Endothelial cell of hepatic sinusoid (primary cell): ENCODE measurements around the gene KCNMB2.

ENCODE experiments used
- in situ Hi-C: cut with HindIII; loops from 2 replicates; pipeline ENCODE4 v1.10.0; 2017; ENCODE audit warnings: low sequenced_read_pairs

The KCNMB2 gene

DNA sequence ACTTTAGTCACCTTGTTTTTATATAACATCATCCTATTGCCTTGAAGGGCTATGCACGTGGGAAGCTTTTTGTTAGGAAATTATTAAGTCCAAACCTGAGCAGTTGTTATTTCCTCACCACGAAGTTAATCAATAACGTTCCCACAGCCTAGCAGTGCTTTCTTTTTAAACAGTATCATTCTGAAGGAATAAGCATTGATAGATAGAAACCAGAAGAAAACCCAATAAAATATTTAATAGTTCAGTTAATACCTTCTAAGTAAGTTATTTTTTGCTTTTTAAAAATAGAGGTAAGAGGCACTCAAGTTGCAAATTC, 149.3 kb downstream of the KCNMB2 start:
- in situ Hi-C loops: no loop called here

DNA sequence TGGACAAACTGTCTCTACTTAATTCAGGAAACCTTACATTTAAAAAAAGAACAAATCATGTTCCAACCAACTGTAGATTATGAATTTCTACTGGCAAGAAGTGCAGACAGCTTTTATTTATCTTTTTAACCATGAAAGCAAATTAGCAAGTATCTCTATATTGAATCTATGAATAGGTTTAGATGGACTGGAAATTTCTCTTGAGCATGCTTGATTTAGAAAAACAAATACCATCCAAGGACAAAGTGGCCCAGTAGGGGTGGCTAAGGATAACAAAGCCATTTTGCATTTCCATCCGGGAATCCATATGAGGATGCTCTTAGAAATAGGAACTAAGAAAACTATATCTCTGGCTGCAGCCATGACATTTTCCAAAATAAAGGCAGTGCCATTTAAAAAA, 150.6 kb downstream of the KCNMB2 start:
- in situ Hi-C loops: no loop called here

DNA sequence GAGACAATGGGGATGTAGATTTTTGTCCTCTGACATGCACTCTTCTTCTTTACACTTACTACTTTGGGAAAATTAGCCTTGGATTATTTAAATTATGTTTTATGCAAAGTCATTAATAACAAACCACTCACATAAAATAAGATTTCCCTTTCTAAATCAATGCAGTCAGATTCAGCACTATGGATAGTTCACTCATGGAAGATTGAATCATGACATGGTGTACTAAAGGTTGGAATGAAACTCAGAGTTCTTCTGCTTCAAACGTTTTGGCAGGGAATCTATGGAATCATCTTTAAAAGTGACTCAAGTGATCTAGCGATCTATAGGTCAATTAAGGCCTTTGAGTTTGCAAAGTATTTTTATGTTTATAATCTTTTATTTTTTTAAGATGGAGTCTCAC, 154.3 kb downstream of the KCNMB2 start:
- in situ Hi-C loops: no loop called here

DNA sequence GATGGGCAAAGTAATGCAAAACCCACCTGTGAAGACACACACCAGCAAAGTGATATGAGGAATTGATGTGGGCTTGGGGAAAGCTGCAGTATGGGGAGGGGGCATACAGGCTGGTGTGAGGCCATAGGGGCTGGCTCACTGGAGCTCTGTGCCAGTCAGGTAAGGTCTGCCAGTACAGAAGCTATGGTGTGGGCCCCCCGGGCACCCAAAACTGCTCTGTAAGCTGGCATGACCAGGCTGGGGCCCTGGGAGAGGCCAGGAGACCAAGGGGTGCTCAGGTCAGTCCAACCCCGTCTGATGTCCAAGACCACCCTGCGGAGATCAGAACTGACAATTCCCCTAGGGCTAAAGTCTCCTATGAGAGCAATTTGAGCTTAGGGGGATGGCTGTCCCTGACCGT, 163.1 kb downstream of the KCNMB2 start:
- in situ Hi-C loops: no loop called here

DNA sequence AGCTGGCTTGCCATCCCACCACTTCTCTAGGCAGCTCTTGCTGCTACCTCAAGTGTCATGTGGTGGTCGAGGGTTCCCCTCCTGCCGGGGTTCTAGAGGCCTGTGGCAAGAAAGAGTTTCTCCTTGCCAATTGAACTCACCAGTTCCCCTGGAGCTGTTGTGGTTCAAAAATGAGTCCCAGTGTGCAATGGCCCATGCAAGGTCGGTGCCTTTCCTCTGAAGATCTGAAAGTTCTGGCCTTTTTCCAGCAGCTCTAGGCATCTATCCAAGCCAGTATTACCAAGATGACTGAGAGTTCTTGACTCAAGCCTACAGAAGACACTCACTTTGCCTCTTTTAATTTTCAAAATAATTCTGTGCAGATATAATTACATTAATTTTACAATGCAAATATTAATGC, 163.6 kb downstream of the KCNMB2 start:
- in situ Hi-C loops: no loop called here

DNA sequence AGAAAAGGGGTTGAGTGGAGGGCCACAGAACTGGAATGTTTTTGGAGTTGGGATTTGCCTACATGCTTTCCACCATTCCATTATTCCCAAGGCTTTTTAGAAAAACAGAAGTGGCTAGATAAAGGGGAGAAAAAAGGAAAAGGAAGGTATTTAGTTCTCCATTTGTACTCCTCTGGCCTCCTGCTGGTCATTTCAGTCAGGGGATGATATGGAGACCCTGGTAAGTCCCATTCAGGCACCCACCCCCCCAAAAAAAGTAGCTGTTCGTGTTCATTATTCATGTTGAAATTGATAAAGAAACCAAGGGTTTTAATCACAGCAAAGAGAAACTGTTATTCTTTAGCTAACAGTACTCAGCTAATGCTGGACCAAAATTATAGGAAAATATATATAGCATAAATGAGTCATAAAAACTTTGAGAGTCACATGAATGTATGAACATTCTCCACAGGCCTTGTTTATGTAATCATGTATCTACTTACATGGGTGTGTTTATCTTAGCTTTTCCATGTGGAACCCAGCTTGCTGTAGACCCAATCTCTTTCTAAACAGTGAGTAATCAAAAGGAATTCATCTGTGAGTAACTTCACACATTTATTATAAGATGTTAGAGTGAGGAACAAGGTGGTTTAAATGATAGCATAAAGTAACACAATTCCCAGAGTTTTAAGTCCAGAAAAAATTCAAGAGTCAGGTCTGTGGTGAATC, 167.2 kb downstream of the KCNMB2 start:
- in situ Hi-C loops: no loop called here

DNA sequence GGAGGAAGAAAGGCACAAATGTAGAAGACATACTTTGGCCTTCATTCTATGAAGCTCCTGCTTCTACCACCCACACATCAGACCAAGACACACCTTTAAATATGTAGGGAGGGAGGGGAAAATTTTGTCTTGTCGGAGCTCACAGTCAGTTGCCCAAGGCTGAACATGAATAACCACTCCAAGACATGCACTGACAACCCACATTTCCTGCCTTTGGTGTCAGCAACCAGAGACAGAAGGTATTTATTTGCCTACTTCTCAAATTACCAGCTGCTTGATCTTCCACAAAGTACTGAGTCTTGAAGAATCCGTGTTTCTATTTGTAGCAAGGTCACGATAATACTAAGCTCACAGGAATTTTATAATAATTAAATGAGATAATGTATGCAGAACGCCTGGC, 169.7 kb downstream of the KCNMB2 start:
- in situ Hi-C loops: no loop called here

DNA sequence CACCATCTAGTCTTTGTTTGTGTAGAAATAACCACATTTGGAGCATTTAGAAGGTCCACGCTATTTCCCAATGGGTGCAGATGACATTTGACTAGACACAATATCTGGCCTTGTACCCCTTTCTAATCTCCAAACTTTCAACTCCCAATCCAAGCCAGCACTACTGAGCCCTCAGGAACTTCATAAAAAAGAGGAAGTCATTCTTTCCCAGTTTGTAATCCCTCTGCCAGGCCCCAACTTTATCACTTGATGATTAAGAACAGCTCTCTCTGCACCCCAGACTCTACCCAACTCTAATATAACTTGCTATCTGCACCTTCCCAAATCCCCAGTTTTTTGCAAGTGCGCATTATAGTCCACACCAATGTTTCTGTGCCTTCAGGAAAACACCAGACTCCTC, 170.2 kb downstream of the KCNMB2 start:
- in situ Hi-C loops: no loop called here

DNA sequence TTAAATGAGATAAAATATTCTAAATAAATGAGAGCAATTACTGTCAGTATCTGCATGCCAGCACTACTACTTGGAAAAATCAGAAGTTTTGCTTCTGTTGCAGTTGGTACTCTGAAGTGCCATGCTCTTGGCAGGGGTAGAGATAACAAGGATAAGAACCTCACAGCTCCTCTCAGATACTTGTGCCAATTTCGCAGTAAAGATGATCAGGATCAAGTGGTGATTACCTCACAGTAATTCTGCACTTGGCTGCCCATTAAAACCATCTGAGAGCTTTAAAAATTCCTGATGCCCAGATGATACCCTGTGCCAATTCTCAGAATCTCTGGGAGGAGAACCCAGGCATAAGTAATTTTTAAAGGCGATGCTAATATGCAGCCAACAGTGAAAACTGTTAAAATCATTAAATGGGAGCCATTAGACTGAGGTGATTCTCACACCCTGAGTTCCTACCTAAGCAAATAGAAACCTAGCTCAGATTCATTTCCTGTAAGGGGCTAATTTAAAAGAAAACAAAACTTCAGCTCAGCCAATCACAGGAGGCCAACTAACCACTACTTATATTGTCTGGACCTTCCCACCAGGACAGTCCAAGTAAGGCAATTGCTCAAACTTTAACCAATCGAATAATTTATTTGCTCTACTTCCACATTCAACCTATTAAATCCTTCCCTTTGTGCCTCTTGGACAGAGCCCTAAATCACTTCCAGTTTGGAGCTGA, 171.2 kb downstream of the KCNMB2 start:
- in situ Hi-C loops: no loop called here

DNA sequence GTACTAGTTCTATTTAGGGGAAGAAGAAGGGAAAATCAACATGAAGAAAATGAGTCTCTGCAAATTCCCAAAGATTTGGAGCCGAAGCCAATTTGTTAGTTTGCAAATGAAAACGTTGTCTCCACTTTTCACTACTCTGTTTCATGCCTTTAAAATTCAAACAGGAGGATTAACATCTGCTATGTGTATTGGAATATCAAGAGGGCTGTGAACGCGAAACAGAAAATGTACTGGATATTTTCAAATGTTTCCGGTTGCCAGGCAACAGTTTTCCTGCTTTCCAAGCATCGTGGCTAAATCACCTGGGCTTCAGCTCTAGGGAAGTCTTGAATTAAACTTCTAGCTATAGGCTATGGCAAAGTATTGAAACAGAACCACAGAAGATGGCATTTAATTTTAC, 172.8 kb downstream of the KCNMB2 start:
- in situ Hi-C loops: no loop called here

DNA sequence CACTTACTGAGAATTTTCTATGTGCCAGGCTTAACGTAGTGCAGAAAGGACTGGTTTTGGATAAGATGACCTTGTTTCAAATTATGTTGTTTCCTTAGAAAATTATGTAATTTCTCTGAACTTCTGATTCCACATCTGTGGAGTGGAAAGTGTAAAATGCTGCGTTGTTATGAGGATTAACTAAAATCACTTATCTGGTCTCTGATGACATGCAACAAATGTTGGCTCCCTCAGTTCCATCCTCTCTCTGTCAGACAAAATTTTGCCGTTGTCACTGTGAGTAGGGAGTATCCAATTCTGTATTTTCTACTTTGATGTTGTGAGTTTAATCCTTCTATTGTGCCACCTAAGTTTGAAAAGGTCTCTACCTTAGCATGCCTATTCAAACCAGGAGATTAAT, 175.5 kb downstream of the KCNMB2 start:
- in situ Hi-C loops: no loop called here

DNA sequence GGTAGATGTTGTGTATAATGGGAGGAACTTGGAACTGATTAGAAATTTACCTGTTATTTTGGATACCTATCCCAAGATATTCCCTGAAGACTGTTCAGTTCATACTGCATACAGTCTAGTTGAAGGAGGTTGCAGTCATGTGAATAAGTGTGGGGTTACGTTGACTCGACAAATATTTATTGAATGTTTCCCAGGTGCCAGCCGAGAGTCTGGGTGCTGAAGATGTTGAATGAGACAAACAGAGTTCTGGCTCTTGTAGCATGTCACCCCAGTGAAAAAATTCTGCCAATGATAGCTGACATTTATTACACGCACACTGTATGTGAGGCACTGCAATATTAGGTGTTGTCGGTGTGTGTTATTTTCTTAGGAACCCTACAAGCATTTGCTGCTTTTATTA, 176.0 kb downstream of the KCNMB2 start:
- in situ Hi-C loops: no loop called here

DNA sequence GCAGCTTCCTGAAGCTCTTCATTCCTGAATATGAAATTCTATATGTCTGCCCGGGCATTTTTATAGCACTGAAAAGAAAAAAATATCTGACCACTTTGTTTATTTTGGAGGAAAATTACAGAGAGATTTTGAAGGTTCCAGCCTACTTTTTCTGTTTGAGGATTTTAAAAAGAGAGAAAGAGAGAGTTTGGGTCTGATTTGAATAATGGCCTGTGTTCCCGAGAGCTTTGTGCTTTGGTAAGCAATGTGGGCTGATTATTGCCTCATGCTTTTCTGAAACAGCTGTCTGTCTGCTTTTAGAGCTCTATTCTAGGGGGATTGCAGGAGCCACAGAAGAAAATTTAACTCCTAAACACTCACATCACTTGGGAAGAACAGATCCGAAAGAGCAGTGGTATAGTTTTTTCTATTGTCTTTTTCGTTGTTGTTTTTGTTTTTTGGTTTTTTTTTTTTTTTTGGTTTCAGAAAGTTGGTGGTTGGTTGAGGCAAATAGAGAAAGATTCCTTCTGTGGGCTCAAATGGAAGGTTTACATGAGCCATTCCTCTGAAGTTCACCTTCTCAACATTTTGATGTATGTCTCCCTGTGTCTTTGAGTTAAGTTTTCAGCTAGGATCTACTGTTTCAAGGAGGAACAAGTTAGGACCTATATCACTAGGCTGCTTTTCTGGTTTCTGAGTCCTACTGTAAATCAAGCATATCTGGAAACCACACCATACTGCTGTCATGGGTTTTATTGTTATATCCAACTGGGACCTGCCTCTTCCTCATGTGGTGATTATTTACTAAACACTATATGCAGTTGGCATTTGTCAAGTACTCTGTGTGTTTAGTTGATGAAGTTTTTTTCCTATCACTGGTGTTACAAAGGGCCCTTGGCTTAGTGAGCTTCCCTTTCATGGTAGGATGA, 178.9 kb downstream of the KCNMB2 start:
- in situ Hi-C loops: no loop called here

DNA sequence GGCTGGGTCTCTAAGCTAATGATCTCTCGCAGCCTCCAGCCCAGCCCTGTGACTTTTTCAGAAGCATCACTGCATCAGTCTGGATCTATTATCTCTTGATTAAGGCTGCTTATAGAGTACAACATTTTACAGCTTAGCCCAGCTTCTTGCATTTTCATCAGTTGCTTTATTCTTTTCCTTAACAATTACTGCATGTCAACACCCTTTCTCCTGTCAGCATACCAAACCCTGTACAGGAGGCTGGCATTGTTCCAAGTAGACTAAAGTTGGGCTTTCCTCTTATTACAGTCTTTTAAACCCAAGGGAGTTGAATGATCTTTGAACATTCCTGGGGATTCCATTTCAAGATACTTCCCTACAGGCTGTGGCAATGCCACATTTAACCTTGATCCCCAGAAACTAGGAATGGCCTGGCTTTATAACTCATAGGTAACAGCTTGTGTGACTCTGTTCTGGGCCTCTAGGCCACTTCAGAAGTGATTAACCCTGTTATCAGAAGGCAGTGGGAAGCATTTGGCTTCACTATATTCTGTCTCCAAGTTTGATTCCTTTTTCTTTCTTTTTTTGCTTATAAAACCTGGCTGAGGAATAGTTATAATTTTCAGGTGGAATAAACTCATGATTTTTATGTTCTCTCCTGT, 182.9 kb downstream of the KCNMB2 start:
- in situ Hi-C loops: no loop called here

DNA sequence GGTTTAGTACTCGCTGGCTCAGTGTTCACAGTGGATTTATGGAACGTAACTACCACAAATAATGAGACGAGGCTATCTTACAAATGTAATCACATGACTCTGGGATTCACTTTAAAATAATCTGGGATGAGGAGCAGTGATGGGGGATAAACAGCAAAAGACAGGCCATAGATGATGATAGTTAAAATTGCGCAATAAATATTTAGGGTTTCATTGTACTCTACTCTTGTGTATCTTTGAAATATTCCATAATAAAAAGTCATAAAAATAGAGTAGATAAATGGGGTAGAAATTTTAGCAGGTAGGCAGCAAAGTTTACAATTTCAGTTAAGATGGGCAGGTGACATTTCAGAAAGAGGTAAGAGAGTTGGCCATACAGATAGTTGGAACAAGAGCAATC, 196.6 kb downstream of the KCNMB2 start:
- in situ Hi-C loops: no loop called here

DNA sequence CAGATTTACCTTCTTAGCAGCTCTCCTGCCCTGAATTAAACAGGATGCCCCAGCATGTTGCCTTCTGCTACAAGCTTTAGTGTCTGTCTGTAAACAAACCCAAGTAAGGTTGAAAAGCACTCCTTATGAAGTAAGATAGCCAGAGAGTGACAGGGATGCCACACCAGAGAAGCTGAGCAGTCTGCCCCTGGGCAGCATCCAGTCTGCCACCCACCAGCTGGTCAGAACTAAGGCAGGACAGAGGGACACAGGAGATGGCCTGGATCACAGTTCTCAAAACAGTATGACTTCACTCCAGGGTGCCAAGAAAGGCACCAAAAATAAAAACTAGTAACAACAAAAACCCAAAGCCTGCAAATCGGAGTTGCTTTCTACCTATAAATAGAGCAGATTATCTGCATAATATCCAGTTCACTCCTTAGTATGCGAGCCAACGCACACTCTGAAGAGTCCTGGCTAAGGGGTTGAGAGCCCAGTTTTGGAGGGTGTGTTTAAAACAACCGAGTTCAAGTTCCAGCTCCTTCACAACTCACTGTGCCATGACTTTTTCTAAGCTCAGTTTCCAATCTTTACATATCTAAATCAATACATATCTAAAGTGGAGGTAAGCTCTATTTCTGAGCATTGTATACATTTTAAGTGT, 198.9 kb downstream of the KCNMB2 start:
- in situ Hi-C loops: no loop called here

DNA sequence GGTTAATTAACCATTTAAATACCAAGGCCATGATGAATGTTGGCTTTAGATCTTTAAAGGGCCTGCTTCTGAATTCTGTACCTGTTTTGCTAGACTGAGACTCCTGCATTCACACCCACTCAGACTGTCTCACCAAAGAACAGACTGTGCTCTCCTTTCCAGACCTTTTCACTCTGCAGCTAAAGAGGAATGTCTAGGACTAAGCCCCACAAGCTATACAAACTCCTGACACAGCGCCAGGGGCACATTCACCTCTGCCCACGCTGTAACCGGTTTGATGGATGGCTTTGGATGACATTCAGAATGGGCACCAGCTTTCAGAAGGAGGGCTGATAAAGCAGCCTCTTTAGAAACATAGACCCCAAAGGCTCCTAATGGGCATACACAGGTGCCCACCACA, 200.1 kb downstream of the KCNMB2 start:
- in situ Hi-C loops: no loop called here

DNA sequence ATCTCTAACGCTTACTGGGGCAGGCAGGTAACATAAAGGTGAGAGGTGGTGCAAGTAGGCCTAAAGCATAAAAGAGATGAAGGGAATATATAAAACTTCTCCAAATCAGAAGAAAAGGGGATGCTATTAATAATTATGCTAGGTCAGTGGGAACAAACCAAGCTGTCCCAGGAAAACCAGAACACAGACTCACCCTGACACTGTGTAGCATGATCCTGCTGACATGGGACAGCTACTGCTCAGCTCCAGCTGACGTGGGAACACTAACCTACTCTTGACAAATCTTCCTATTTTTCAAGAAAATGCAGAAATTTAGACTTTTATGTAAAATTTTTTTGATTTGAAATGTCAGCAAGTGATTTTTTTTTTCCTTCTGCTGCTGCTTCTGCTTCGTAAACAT, 203.5 kb downstream of the KCNMB2 start:
- in situ Hi-C loops: no loop called here

DNA sequence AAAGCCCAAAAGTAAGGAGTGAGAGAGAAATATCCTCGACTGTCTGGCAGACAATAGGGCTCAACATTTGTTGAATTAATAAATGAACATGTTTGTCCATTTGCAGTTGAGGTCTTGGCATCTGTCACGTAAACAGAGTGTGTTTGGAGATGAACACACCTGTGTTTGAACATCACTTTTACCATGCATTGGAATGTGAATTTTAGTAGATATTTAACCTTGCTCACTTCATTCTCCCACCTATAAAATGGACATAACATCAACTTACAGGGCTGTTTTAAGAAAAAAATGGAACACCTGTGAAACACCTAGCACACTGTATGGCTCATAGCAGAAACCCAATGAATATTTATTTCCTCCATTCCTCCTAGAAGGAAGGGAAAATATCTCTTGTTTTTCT, 204.8 kb downstream of the KCNMB2 start:
- in situ Hi-C loops: no loop called here

DNA sequence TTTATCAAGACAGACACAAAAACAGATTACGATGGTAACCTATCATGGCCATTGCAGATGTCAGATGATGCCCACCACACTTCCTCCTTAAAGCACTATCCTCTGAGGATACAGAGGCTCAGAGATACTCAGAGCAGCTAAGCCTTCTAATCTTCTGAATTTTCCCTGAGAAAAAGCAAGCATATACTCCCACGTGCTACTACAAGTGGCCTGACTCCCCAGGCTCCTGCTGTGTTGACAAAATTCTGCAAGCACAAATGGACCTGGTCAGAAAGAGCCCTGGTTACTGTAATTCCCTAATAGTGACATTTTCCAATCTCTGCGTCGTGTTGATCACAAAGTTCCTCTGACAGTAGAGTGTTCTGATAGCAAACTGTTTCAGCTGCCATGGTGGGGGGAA, 207.1 kb downstream of the KCNMB2 start:
- in situ Hi-C loops: no loop called here
